Stimulated activated CD8-positive, alpha-beta memory T cell treated with anti-CD3 and anti-CD28 coated beads, Interleukin-7, amount 100 ng/mL, for 1 hour (primary cell): ENCODE data around the gene CSRP1.
"Not testable (repeated sequence)": the region's sequence is repeated elsewhere in the genome, so short reads cannot be mapped to it uniquely, and the experiment has no call there.

Source experiments
- DNase-seq, 2 donors: peaks; one replicate each; pipeline ENCODE4 v3.0.0-alpha.2; 2020; ENCODE audit warnings: low read depth in 2 of 2

Gene CSRP1

DNA sequence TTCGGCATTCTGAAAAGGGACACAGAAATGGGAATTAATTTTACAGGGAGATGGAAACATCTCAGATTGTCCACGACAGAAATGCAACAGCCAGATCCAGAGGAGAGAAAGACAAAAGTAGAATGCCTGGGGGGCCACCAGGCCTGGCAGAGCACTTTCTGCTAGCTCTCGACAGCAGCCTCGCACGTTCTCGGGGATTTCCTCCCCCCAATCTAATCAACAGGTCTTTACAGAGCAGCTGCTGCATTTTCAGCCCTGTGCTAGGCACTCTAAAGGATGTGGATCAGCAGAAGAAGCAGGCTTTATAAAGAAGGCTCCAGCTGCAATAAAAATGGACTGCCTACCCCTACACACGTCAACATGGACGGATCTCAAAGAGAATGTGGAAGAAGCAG lies 10.6 kb downstream of the CSRP1 start:
- DNase-seq = no peak

DNA sequence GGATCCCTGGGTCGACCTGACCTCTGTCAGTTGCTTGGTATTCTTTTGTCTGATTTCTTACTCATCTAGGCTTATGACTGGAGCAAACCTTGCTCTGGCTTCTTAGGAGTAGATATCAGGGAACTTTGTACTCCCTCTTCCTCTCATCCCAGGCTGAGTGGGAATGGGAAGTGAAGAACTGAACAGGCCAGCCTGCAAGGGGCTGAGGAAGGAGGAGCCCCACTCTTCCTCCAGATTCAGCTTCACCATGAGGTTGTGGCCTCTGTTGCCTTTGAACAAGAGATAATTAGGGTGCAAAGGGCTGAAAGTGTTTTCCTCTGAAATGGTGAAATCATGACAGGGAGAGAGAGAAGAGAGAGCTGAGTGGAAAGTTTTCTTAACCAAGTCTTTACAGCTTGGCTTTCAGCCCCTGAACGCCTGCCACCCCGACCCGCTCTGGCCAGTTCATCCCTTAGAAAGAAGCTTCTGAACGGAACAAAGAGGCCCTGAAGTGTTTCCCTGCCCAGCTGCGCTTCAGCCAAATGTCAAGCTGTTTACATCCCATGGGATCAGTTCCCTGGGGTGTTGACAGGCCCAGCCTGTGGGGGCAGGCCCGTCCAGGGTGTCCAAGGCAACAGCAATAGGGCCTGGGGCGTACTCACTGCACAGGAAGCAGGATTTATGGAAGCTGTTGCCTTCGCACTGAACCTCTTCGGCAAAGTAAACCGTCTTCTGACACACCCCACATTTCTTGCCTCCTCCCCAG lies 11.2 kb downstream of the CSRP1 start:
- no peak for DNase-seq

DNA sequence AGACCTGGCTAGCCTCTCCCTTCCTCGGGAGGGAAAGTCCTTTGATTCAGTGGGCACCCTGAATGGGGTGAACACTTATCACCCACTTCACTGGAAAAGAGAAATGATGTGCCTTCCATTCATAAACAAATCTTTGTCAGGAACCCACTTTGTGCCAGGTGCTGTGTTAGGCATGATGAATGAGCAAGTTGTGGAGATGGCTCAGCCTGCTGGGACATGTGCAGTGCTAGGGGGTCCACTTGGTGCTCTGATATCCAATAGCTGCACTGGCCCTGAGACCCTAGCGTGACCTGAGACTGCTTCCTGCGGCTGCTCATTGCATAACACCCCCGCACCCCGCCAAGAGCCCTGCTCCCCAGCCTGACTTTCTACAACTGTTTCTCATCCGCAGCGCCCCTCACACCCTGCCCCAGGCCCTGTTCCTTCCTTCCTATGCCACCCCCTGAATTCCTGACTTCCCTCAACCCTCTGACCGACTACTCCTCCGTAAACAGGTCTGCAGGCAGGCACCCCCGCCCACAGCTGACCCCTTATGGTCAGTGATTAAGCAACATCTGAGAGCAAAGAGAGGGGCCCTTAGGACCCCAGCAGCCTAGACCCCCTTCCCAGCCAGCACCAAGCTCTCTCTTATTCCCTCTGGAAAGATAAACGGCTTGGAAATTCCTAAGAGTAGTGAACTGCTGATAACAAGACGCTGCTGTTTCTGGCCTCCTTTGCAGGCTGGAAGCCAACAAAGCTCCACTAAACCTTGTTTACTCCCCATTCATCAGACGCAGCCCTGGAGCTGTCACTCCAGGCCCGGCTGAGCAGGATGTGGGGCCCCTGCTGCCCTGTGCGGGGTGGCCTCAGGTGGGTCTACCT lies 12.9 kb downstream of the CSRP1 start:
- DNase-seq = no peak

DNA sequence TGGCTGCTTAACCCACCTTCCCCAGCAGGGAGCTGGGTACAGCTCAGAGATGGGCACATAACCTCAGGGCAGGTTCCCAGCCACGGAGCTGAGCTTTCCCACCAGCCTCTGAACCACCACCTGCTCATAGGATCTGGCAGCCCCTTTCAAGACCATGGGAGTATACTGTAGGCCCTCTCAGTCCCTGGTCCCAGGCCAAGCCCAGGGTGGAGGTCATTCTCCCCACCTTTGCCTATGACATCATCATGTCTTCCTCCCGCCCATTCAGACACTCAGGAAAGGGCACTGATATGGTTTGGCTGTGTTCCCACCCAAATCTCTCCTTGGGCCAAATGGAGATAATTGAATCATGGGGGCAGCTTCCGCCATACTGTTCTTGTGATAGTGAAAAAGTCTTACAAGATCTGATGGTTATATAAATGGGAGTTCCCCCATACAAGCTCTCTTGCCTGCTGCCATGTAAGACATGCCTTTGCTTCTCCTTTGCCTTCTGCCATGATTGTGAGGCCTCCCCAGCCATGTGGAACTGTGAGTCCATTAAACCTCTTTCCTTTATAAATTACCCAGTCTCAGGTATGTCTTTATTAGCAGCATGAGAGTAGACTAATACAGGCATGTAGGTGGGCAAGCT lies 13.8 kb downstream of the CSRP1 start:
- not testable (repeated sequence) for DNase-seq

DNA sequence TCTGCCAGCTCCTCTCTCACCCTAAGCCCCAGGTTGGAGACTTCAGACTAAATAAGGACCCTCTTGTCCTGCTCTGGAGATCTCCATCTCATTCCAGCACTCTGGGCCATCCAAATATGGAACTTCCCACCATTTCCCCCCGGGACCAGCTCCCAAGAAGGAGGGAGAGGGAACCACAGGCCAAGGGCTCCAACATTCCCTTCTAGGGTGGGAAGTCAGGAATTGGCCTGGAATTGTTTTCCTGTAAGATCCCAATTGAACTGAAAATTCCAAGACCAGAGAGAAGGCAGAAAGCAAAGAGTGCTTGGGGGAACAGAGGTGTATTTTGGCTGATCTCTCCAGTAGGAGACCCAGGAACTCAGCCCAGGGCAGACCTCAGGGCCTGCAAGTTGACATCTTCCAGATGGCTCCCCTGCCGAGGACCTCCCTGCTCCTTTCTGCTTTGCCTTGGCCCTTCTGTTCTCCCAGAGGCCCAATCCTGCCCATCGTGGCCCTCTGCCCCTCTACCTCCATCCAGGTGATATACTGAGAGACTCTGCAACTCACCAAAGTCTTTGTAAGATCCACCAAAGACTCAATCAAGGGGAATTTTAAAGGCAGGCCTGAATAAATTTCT lies 14.9 kb downstream of the CSRP1 start:
- no peak for DNase-seq

DNA sequence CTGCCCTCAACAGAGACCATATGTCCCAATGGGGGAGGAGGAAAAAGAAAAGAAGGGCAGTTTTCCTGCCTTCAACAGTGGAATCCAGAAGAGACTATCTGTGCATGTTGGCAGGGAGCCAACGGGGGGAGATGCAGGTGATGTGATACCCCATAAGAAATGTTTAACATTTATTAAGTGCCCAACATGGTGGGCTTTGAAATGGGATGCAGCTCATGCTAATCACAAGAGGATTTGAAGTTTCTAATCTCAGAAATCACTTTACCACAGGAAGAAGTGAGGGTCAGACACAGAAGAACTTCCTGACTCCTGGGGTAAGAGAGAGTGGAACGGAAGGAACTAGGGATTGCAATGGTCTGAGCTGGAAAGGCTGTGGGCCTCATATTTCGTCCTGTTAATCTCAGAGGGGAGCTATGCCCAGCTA lies 16.2 kb downstream of the CSRP1 start:
- no peak for DNase-seq

DNA sequence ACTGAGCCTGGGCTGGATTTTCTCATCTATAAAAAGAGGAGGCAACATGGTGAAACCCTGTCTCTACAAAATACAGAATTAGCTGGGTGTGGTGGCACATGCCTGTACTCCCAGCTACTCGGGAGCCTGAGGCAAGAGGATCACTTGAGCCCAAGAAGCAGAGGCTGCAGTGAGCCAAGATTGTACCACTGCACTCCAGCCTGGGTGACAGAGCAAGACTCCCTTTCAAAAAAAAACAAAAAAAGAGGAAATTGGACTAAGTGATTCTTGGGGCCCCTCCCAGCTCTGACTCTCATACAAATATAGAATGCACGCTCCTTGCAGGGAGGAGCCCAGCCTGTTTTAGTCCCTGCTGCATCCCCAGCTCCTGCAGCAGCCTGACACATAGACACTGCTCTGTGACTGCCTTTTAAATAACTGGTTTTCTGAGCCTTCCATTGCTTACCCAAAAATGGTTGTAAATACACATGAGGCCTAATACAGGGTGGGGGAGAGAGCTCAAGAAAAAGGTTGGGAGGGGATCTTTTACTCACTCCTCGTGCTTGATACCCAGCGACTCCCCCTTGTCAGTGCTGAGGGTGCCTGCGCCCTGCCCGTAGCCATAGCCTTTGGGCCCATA lies 17.2 kb downstream of the CSRP1 start:
- DNase-seq = no peak

DNA sequence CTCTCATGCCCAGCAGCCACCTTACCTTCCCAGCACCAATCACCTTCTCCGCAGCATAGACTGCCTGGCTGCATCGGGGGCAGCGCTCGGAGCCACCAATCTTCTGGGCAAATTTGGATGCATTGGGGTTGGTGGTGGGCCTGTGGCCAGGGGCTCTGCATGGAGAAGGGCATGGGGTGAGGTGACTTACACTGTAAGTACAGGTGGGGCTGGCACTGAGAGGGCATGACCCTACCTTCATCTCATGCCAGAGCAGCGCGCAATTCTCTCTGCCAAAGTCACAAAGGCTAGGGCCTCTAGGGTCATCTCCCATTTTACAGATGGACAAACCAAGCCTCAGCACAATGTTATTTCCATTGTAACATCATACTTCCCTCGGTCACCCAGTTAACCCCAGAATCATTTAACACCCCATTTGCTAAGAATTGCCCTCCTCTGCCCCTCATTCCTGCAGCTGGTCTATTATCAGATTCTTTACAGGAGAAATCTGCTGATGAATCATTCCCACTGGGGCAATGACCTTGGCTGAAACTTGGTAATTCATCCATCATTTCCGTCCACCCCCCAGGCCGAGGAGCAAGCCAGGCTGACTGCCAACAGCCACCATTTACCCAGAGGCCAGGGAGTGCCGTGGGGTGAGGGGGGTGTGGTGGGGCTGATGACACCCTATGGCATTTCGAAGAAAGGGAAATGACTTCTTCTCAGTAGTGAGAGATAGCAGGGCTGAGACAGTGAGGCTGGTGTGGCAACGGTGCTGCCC lies 17.9 kb downstream of the CSRP1 start:
- no peak for DNase-seq

DNA sequence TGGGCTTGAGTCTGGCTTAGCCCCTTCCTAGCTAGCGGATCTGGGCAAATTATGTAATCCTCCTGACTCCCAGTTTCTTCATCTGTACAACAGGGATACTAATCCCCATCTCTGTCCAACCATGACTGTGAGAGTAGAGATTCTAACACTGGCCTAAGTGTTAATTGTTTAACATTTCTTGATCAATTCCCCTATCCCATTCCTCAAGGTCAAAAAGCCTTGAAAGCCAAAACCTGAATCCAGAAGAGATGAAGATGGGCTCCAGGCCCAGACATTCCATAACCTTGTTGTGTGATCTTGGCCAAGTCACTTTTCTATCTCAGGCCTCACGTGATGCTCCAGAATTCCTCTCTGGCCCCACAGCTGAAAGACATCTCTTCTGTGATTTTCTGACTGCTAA lies 19.2 kb downstream of the CSRP1 start:
- no peak for DNase-seq

DNA sequence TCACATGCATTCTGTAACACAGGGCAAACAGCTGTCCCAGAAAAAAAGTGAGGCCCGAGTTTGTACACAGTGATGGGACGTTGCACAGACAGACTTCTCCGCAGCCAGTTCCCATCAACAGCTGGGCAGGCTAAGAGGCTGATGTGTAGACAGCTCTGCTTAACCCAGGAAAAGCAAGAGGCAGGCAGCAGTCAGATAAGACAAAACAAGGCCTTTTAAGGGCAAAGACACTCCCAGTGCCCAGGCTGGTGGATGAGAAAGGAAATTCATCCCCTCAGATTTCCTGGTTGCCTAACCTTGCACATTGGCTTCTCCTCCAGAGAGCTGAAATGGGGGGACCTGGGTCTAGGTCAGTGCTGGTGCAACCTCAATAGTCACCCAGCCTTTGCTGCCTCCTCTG lies 20.7 kb downstream of the CSRP1 start:
- no peak for DNase-seq

DNA sequence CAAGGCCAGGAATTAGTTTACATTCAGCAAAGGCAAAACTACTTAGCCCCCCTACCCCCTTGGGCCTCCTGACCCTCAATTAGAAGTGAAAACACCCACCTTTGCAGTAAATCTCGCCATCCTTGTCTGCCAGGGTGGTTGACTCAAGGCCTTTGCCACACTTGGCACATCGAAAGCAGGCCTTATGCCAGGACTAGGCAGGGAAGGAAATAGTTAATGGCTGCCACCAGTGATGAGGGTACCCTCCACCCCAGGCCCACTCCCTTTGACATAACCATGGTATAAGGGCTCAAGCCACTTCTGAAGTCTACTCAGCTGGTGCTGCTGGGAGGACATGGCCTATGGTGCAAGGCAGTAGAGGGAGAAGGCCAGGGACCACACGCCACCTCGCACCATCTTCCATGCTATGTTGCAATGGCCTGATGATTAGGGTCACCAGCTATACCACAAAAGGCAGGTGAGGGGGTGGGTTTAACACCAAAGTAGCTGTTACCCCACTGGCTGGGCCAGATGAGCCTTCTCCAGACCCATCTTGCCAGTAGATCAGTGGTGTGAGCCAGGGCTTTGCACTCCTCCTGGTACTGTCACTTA lies 21.6 kb downstream of the CSRP1 start:
- DNase-seq = no peak

DNA sequence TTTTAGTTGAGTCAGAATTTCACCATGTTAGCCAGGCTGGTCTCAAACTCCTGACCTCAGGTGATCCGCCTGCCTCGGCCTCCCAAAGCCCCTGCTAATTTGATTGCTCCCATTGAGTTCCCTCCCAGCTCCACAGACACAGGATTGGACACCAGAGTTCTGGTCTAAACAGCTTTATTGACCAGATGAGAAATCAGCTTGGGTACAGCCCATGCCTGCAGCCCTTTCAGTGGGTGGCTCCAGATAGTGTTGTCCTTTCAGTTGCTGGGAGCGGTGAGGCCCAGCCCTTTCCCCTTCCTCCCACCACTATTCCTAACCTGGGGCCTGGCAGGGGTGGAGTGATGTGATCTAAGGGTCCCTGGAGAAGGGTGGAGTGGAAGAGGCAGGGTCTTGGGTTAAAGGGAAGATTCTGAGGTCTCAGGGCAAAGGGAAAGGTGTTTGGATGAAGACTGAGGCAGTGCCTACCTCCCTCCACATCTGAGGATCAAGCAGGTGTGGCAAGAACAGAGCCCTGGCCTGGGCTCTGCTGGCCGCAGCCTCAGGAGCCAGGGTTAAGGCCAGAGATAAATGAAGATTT lies 23.5 kb downstream of the CSRP1 start:
- DNase-seq = no peak

DNA sequence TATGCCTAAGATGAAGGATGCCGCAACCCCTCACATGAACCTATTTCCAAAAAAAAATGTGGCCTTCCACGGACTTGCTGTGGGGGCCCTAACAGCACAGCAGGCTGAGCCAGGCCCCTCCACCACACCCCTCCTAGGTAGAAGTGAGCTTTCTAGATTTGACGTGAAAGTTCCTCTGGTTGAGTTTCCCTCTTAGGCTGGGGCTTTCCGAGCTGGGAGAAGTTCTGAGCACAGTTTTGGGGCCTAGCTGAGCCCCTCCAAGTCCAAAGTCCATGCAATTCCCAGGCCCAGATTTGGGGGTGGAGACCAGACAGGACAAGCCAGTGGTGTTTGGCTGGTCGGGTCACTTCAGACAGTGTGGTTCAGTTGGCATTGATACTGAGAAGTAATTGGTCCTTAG lies 24.2 kb downstream of the CSRP1 start:
- DNase-seq = no peak

DNA sequence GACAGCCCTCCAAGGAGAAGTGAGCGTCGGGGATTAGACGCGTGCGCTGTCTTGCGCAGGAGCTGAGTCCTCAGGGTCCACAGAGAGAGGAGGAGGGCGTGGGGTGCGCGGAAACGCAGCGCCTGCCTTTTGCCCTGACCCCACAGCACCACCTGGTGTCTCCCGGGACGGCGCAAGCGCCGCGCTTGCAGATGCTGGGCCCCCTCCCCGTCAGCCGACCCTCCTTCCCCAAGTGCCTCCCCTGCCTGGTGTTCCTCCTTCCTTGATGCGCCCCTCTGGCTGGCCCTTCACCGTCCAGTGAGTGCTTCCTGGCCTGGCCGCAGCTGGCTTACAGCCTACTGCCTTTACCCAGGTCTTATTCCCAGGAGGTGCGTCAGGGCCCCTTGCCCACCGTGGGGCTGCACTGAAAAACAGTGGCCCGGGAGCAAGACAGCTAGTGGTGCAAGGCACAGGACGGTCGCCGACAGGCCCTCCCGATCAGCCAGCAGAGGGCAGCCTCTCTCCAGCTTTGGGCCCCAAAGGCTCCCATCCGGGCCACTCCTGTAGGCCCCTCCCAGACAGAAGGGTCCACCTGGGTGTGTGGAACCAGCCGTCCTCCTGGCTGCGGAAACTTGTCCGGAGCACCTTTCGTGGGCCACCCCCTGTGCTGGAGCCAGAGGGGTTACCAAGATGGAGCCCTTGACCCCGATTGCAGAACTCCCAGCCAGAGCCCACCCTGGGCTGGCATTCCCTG lies 25.0 kb downstream of the CSRP1 start:
- DNase-seq = peak; percentile 49 to 72

DNA sequence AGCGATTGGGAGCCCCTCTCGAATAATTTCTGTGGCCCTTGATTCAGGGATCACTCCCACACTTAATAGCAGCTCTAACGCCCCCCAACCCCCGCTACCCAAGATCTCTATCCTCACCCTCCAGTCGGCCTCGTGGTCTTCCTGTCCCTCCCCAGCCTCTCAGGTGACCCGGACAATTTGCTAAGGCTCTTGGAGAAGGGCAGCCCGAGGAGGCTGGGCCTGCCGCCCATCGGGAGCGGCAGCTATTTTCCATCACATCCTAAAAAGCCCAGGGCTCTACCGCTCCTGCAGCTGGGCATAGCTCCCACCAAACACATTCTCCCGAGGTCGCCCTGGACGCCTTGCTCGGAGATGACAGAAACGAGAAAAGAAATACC lies 25.9 kb downstream of the CSRP1 start:
- no peak for DNase-seq

DNA sequence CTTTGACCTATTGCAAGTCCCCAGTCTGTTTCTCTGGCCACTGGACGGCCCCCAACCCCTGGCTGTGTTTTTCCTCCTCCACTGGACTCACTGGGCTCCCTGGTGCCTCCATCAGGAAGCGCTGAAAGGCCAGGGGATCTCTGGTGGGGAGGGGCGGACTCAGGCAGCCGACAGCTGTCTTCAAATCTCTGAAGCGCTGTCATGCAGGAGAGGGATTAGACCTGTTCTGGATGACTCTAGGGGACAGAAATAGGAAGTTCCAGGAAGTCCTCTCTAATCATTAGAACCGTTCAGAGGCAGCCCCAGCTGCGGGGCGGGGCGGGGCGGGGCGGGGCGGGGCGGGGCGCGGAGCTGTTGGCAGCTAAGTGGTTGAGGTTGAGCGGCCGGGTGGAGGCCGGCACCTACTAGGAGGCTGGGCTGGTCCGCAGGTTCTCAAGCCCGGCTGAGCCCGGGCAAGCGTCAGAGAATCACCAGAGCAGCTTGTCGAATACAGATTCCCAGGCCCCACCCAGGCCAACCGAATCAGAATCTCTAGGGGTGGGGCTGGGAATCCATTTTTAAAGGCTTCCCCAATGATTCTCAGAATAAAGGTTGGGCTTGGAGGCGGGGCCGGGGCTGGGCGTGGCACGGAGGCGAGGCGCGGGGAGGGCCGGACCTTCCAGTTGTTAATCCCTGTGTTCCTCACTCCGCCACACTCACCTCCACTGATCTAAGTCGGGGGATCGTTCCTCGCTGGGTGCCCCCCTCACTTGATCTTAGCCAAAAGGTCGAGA lies 26.5 kb downstream of the CSRP1 start:
- peak in 1 of 2 donors; percentile 27 for DNase-seq

DNA sequence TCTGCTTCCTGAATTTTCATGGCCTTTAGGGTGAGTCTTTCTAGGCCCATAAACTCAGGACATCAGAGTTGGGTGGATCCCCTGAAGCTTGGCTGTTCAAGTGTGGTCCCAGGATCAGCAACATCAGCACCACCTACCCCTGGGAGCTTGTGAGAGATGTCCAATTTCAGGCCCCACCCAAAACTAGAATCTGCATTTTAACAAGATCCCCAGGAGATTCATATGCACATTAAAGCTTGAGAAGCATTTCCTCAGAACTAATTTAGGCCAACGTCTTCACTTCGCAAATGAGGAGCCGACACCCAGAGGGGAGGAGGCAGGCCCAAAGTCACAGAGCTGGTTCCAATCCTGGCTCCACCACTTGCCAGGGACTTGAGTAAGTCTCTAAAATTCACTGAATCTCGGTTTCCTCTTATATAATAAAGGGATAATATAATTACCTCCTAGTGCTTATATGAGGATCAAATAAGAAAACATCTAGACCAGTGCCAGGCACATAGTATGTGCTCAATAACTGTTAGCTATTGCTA lies 27.7 kb downstream of the CSRP1 start:
- no peak for DNase-seq

DNA sequence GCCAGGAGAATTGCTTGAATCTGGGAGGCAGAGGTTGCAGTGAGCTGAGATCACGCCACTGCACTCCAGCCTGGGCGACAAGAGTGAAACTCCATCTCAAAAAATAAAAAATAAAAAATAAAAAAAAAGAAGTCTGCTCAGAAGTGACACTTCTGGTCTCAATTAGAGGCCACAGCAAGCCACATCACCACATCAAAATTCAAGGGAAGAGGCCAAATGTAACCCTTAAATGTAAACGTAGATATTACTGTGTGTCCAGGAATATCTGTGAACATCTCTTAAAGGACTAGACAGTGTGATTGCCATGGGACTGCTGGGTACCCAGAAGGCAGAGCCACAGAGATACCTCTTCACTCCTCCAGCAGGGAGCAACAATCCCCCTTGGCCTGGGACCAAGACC lies 28.3 kb downstream of the CSRP1 start:
- not testable (repeated sequence) for DNase-seq
